HepG2 (cell line): ENCODE measurements around the gene RPL41. TPM values are rescaled to one million over a fixed set of nuclear protein-coding genes. Genes with fewer than 3 reads are reported as not detected.

ENCODE experiments used
- AGO1 ChIP-seq: fragments of 200-400 bp; formaldehyde crosslinking; IDR thresholded peaks from 2 replicates; pipeline ENCODE4 v1.6.1; 2017; ENCODE audit warnings: mild to moderate bottlenecking, low read depth, low read length, moderate library complexity; ENCODE audit not compliant: poor library complexity, severe bottlenecking
- ARID2 ChIP-seq: sonication (generic); formaldehyde crosslinking; IDR thresholded peaks from 2 replicates; pipeline ENCODE4 v1.8.1; 2022; ENCODE audit warnings: mild to moderate bottlenecking, missing genetic modification reagents, borderline replicate concordance
- DZIP1 ChIP-seq: sonication (generic); formaldehyde crosslinking; IDR thresholded peaks from 2 replicates; pipeline ENCODE4 v1.5.0; 2020; ENCODE audit warnings: mild to moderate bottlenecking, missing genetic modification reagents
- HNRNPL ChIP-seq: fragments of 200-400 bp; formaldehyde crosslinking; IDR thresholded peaks from 2 replicates; pipeline ENCODE4 v1.6.1; 2017; ENCODE audit warnings: mild to moderate bottlenecking, low read depth, low read length
- MAFK ChIP-seq, 2 experiments: IDR thresholded peaks in 1 of 2; conservative IDR thresholded peaks in 1 of 2; 2 replicates each; pipeline ENCODE4 v1.6.1; 2011; ENCODE audit warnings: improper control_type of control experiment in 2 of 2, low read length in 2 of 2
- MED1 ChIP-seq: sonication (generic); formaldehyde crosslinking; IDR thresholded peaks from 2 replicates; pipeline ENCODE4 v1.4.0; 2020; ENCODE audit warnings: missing genetic modification reagents
- MYNN ChIP-seq: sonication (generic); formaldehyde crosslinking; IDR thresholded peaks from 2 replicates; pipeline ENCODE4 v1.4.0; 2020; ENCODE audit warnings: mild to moderate bottlenecking, low read depth, missing genetic modification reagents
- PHF20 ChIP-seq: sonication (generic); formaldehyde crosslinking; IDR thresholded peaks from 2 replicates; pipeline ENCODE4 v1.5.0; 2020; ENCODE audit warnings: mild to moderate bottlenecking, missing genetic modification reagents
- PHF8 ChIP-seq: sonication (generic); formaldehyde crosslinking; IDR thresholded peaks from 2 replicates; pipeline ENCODE4 v1.5.0; 2020; ENCODE audit warnings: missing genetic modification reagents
- PLRG1 ChIP-seq: fragments of 450-650 bp; conservative IDR thresholded peaks from 2 replicates; pipeline ENCODE4 v1.6.1; 2016
- POLR2G ChIP-seq: fragments of 200-400 bp; formaldehyde crosslinking; IDR thresholded peaks from 2 replicates; pipeline ENCODE4 v1.6.1; 2018; ENCODE audit warnings: mild to moderate bottlenecking, low read depth, low read length, moderate library complexity
- SNAPC4 ChIP-seq: sonication (generic); formaldehyde crosslinking; IDR thresholded peaks from 2 replicates; pipeline ENCODE4 v1.4.0; 2020; ENCODE audit warnings: mild to moderate bottlenecking, missing genetic modification reagents
- ZMAT3 ChIP-seq: sonication (generic); formaldehyde crosslinking; conservative IDR thresholded peaks from 2 replicates; pipeline ENCODE4 v1.7.0; 2021; ENCODE audit warnings: missing genetic modification reagents
- ZNF207 ChIP-seq: fragments of 450-650 bp; IDR thresholded peaks from 2 replicates; pipeline ENCODE4 v1.6.1; 2016; ENCODE audit warnings: antibody characterized with exemption, borderline replicate concordance
- ZNF274 ChIP-seq: sonication (generic); formaldehyde crosslinking; IDR thresholded peaks from 2 replicates; pipeline ENCODE4 v1.5.1; 2020; ENCODE audit warnings: mild to moderate bottlenecking, missing genetic modification reagents
- ZNF430 ChIP-seq: sonication (generic); formaldehyde crosslinking; IDR thresholded peaks from 2 replicates; pipeline ENCODE4 v1.9.0; 2021; ENCODE audit warnings: mild to moderate bottlenecking, missing genetic modification reagents
- ZNF432 ChIP-seq: sonication (generic); formaldehyde crosslinking; IDR thresholded peaks from 2 replicates; pipeline ENCODE4 v1.5.0; 2020; ENCODE audit warnings: missing genetic modification reagents, mild to moderate bottlenecking, borderline replicate concordance
- ZNF501 ChIP-seq: sonication (generic); formaldehyde crosslinking; IDR thresholded peaks from 2 replicates; pipeline ENCODE4 v1.5.1; 2020; ENCODE audit warnings: mild to moderate bottlenecking, moderate library complexity, missing genetic modification reagents
- ZNF512 ChIP-seq: sonication (generic); formaldehyde crosslinking; IDR thresholded peaks from 2 replicates; pipeline ENCODE4 v1.4.0; 2020; ENCODE audit warnings: mild to moderate bottlenecking, missing genetic modification reagents
- ZNF552 ChIP-seq: sonication (generic); formaldehyde crosslinking; IDR thresholded peaks from 2 replicates; pipeline ENCODE4 v1.9.0; 2022; ENCODE audit warnings: missing genetic modification reagents, mild to moderate bottlenecking, borderline replicate concordance
- ZNF562 ChIP-seq: sonication (generic); formaldehyde crosslinking; IDR thresholded peaks from 2 replicates; pipeline ENCODE4 v1.8.0; 2022; ENCODE audit warnings: missing genetic modification reagents, borderline replicate concordance
- ZNF780A ChIP-seq: sonication (generic); formaldehyde crosslinking; IDR thresholded peaks from 2 replicates; pipeline ENCODE4 v1.8.0; 2022; ENCODE audit warnings: mild to moderate bottlenecking, missing genetic modification reagents, moderate library complexity
- polyA plus RNA-seq, 8 experiments: library from polyadenylated mRNA; depleted of rRNA in 3 of 8; stranded (reverse) in 7 of 8; unstranded in 1 of 8; fragments of >200 nt; fragmentation: Illumina TruSeq in 4 of 8; extraction: Trizol in 4 of 8; gene quantifications; 2 replicates each; pipeline versions ENCODE4 v1.2.1 to v1.2.3, GENCODE V29; 2011 to 2016; ENCODE audit warnings: low read depth in 4 of 8, missing spikeins in 1 of 8, mixed read lengths in 1 of 8; ENCODE audit not compliant: insufficient read depth in 1 of 8
- total RNA-seq, 5 experiments: library from RNA; depleted of rRNA; stranded (reverse); fragments of >200 nt; fragmentation: Illumina TruSeq; extraction: Trizol; gene quantifications; 2 replicates each; pipeline ENCODE4 v1.2.3, GENCODE V29; 2016; ENCODE audit warnings: low read depth in 1 of 5

RPL41 gene
- total and polyA plus RNA-seq, 2 of the 13 experiments (the other 11 are each of a cell fraction or from before 2014, with no cell fraction given) = 4,012 to 7,670 TPM

GRCh38 chr12:56080556-56081138 is 35.8 kb upstream of the RPL41 start (continued):
- TF ChIP-seq ZMAT3 (peak; percentile 17; the same call in 1 of the 2 replicates), HNRNPL (0 out of 2 replicates have a peak, but pooled peaks have one; percentile 22), PLRG1 (no peak), ARID2 (CRISPR knock-in tag) (no peak), PHF20 (CRISPR knock-in tag) (no peak), ZNF430 (CRISPR knock-in tag) (no peak), ZNF432 (CRISPR knock-in tag) (no peak), PHF8 (CRISPR knock-in tag) (no peak; the same call in 1 of the 2 replicates), POLR2G (peak; percentile 37), DZIP1 (CRISPR knock-in tag) (no peak), ZNF501 (CRISPR knock-in tag) (no peak), ZNF512 (CRISPR knock-in tag) (no peak), MED1 (CRISPR knock-in tag) (peak; percentile 76; the same call in 1 of the 2 replicates), ZNF562 (CRISPR knock-in tag) (no peak), MAFK (conservative IDR thresholded peaks at IDR 0.05 in 1 of 2, IDR thresholded peaks at IDR 0.05 in 1 of 2; ENCODE audit: low read length in 2 of 2) (no peak), SNAPC4 (CRISPR knock-in tag) (no peak), MYNN (CRISPR knock-in tag) (no peak), ZNF207 (no peak), AGO1 (no peak), ZNF780A (CRISPR knock-in tag) (0 out of 2 replicates have a peak, but pooled peaks have one; percentile 4), ZNF274 (CRISPR knock-in tag) (no peak), ZNF552 (CRISPR knock-in tag) (no peak)
